ENCODE results near the gene WWOX.

The WWOX gene

DNA sequence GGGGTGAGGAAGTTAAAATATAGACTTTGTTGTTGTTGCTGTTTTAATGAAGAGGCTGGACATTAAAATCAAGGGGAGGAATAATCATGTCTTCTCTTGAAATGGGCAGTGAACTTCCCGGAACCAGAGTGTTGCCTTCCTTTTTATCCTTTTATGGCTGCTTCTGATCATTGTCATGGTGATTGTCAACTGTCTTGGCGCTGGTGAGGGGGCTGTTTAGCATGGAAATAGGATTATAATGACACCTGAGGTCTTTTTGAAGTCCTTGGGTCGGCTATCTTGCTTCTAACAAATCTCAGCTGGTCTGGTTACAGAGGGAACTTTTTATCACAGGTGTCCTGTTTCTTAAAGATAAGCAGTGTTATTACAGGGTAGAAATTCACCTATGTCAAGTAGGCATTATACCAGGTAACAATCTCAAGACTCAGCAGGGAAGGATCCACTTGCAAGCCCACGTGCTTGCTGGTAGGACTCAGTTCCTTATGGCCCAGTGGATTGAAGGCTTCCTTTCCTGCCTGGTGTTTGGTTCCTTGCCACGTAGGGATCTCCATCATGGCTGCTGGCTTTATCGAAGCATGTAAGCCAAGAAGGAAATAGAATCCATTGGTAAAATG is 349.3 kb downstream of the WWOX start:
- DNase-seq (ENCODE audit: insufficient read length, low spot score), result no peak
- TF ChIP-seq, protein P1, sequence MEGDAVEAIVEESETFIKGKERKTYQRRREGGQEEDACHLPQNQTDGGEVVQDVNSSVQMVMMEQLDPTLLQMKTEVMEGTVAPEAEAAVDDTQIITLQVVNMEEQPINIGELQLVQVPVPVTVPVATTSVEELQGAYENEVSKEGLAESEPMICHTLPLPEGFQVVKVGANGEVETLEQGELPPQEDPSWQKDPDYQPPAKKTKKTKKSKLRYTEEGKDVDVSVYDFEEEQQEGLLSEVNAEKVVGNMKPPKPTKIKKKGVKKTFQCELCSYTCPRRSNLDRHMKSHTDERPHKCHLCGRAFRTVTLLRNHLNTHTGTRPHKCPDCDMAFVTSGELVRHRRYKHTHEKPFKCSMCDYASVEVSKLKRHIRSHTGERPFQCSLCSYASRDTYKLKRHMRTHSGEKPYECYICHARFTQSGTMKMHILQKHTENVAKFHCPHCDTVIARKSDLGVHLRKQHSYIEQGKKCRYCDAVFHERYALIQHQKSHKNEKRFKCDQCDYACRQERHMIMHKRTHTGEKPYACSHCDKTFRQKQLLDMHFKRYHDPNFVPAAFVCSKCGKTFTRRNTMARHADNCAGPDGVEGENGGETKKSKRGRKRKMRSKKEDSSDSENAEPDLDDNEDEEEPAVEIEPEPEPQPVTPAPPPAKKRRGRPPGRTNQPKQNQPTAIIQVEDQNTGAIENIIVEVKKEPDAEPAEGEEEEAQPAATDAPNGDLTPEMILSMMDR (IDR thresholded peaks at IDR 0.05; ENCODE audit: insufficient read depth, missing control alignments), result no peak
- FAIRE-seq, result no peak

DNA sequence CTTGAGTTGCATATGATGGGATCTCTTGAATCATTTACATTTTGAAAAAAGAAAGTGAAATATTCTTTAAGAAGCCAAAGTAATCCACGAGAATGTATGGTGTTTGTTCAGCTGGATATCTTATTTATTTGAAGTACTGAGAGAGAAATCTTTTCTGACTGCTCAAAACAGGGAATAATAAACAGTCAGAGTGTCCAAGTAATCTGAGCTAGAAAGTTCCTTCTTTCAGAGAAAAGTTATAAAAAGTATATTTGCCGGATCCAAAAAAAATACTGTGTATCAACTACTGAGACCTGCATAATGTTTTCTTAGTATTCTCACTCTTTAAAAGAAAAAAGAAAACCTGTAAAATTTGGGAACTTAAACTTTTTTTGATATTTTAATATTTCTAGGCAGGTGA is 350.8 kb downstream of the WWOX start:
- DNase-seq (ENCODE audit: insufficient read length, low spot score) (no peak), FAIRE-seq (no peak)
- TF ChIP-seq, protein P1 (IDR thresholded peaks at IDR 0.05; ENCODE audit: insufficient read depth, missing control alignments), result no peak

DNA sequence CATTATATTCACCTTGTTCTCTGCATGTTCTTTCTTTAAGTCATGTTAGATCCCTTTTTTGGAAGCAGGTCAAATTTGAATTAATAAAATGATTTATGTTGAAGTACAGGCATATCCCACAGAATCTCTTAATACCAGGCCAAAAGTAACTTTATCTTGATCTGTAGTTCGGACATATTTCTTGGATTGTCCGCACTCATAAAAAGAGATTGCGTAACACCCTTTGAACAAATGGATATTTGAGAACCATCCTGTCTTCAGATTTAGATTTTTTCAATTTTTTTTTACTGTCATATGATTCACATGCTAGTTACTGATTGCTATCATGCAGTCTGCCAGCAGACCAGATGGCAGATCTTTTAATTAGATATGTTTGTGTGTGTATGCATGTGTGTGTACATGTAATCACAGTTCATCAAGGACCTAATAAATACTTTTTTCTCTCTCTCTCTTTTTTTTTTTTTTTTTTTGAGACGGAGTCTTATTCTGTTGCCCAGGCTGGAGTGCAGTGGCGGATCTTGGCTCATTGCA is 352.6 kb downstream of the WWOX start:
- FAIRE-seq (no peak), DNase-seq (ENCODE audit: insufficient read length, low spot score) (no peak)
- TF ChIP-seq, protein P1 (IDR thresholded peaks at IDR 0.05; ENCODE audit: insufficient read depth, missing control alignments), result no peak

DNA sequence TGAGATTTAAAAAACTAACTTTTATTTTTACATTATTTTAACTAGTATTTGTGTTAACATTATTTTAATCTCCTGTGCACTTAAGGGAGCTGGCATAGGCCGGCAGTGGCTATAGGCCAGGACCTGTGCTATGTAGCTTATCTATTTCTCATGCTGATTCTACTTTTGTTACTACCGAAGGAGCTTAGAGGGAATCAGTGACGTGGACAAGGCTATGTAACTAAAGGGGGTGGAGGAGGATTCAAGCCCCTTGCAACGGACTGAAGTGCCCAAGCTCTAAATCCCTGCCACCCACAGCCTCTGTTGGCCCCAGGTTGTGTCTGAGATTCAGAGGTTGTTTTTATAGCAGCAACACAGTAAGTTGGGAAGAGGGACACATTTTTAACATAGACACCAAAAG is 356.4 kb downstream of the WWOX start:
- TF ChIP-seq, protein P1 (IDR thresholded peaks at IDR 0.05; ENCODE audit: insufficient read depth, missing control alignments), result no peak
- DNase-seq (ENCODE audit: insufficient read length, low spot score) (no peak), FAIRE-seq (no peak)

DNA sequence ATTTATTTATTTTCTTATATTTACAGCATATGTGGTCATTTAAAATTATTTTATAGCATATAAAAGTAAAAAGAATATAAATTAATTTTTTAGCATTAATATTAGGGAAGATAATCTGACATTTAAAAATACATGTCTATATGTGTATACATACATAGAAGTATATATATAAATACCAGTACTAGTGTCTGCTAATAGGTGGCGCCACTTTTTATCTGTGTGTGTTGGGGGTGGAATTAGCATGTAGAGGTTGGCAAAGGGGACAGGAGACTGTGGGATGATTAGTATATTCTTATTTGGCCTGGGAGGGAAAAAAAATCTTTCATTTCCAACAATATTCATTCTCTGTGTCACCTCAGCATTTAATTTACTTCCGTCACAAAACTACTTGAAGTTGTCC is 359.1 kb downstream of the WWOX start:
- FAIRE-seq (no peak), DNase-seq (ENCODE audit: insufficient read length, low spot score) (no peak)
- TF ChIP-seq, protein P1 (IDR thresholded peaks at IDR 0.05; ENCODE audit: insufficient read depth, missing control alignments), result peak; percentile 16

DNA sequence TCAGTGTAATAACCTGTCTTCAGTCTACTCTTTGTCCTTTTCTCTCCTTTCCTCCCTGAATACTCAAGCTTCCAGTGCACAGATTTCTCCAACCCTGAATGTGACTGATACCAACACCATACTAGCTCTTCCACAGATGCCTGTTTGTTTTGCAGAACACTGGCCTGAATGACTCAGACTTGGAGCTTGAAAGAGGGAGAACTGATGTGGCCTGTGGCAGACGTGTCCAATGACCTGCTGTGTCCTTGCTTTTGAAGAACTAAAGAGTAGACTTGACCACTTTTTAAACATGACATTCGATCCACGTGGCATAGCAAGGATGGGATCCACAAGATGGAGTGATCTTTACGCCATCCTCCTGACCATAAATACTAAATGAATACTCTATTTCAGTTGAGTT is 361.0 kb downstream of the WWOX start:
- TF ChIP-seq, protein P1 (IDR thresholded peaks at IDR 0.05; ENCODE audit: insufficient read depth, missing control alignments), result no peak
- no peak for DNase-seq (ENCODE audit: insufficient read length, low spot score)
- FAIRE-seq, result no peak

DNA sequence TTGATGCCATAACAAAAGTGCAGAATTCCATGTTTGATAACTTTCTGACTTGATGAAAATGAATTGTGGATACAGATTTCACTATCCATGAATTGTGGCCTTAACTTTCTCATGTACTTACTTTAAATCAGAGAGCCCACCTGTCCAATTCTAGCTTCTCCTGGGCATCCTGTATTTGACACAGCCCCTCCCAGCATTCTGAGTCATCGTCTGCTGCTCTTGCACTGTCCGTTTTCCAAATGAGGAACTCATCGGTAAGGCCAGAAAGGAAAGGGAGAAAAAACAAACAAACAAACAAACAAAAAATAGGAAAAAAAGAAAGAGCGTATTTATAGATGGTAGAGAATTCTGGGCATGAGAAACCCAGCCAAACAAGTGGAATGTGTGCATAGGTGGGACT is 361.6 kb downstream of the WWOX start:
- TF ChIP-seq, protein P1 (IDR thresholded peaks at IDR 0.05; ENCODE audit: insufficient read depth, missing control alignments), result no peak
- no peak for FAIRE-seq

More for the DNA sequence above, 361.6 kb downstream of the WWOX start:
- DNase-seq (ENCODE audit: insufficient read length, low spot score), result no peak
